NCI-H446 treated with DMSO at 0.1 percent for 48 hours (cell line): ENCODE results near the gene DGKG.

Experiments used
- DNase-seq: peaks from one replicate; lab custom pipeline; 2025; lab: John Stamatoyannopoulos, UW

The DGKG gene

DNA sequence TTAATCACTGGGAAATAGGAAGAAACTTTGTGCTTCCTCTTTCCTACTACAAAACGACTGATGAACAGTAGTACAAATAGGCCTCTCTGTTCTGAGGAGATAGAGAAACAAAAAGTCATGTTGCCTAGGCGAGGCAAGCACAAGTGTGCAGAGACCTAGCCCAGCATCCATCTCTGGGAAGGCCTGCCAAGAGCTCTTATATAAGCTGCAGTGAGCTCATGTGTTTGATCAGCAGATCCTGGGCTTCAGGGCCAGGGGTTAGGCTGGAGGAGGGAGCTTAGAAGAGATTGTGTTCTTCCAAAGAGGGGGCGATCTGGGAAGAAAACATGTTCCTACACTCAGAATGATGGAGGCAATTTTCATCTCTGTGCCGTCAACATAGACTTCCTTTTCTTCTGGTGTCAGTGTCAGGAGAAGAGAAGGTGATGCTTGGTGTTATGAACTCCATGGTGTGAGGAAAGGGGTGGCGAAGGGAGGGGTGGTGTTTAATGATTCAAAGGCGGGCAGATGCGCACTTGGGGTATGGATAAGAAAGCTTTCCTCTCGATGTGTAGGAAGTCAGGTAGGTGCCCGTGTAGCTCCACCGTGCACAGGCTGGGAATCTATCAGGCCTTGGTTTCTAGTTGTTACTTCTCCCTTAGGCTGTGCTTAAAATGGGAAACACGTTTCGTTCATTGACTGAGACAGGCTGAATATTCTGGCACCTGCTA lies 223.6 kb downstream of the DGKG start:
- DNase-seq = no peak

DNA sequence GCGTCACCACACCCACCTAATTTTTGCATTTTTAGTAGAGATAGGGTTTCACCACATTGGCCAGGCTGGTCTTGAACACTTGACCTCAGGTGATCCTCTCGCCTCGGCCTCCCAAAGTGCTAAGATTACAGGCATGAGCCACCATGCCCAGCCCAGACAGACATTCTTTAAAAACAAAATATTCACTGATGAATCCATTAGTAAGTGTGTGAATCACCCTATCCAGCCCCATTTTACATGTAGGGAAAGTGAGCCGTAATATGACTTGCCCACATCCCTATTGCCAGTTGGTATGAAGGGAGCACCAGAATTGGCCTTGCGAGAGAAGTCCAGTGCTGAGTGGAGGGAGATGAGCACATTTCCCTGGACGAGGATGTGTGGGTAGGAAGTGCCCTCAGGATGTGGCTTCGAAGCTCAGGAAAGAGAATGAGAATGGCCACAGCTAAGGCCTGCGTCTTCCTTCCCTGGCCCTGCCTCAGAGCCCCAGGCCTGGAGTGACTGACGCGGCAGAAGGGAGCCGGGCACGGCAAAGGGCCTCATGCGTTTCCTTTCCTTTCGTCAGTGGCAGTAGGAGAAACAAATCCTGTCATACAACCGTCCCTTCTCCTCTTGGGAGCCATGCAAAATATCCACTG lies 224.9 kb downstream of the DGKG start:
- DNase-seq = no peak

DNA sequence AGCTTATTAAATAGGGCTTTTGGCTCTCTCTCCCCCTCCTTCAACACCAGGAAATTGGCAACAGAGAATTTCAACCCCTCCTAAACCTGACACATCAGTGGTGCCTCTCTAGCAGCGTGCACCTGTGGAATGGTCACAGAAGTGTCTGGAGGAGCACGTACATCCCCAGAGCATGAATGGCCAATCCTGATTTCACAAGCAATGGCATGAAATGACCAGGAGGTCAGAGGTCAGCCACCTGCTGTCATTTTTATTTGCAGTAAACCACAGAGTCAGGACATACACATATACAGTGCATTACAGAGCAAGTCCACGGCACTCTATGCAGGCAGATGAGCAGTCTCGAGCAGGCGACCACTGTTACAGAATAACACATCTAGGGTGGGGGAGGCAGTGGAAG lies 228.1 kb downstream of the DGKG start:
- no peak for DNase-seq

DNA sequence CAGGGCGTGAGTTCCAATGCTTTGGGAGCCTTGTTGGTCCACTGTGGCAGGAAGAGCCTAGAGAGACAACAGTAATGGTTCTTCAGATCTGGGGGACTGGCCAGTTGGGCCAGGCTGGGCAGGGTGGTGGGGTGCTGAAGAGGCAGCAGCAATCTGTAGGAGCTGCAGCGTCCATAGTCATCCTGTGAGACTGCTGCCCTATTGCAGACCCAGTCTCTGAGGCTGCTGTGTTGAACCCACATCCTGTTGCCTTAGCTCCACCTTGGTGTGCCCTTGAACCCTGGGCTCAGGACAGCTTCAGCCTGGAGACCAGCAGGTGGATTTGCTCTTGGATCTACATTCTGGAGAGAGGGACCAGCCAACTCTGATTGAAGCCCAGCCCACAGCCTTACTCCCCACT lies 229.5 kb downstream of the DGKG start:
- DNase-seq = no peak

DNA sequence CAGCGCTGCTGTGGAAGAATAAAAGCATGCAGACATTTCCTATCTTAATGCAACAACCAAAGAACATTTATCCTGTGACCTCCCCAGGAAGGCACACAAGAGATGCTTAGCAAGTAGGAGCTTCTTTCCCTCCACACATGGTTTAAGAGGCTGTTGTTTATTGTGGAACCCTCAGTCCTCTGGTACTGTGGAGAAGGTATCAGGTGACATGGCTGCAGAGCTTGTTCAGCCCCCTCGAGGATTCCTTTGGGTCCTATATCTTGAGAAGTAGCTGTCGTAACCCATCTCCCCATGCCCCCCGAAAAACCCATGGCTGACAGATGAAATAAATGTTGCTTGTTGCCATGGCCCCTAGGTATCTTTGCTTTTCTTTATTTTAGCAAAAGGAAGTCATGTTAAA lies 232.8 kb downstream of the DGKG start:
- DNase-seq = no peak

DNA sequence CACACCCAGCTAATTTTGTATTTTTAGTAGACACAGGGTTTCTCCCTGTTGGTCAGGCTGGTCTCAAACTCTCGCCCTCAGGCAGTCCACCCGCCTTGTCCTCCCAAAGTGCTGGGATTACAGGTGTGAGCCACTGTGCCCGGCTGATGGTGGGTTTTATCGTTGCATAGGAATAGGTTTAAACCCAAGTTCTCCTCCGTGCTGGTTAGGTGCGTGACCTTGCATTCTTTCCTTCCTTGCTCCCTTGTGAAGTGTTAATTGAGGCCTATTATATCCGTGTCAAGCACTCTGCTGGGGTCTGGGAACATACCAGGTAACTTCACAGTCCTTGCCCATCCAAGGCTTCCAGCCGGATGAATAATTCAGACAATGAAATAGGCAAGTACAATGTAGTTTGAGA lies 233.9 kb downstream of the DGKG start:
- no peak for DNase-seq

DNA sequence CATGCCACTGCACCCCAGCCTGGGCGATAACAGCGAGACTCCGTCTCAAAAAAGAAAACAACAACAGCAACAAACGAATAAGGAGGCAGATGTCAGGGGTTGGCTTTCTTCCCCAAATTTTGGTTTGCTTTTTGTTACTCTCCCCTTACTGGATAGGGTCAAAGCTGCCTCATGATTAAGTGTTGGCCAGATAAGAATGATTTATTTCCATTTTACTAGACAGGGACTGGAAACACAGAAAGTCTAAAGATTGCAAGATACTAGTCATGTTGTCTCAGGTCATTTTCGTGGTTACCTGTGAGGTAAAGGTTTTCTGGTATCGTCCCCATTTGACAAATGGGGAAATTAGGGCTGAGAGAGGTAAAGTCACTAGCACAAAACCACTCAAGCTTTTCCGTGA lies 234.6 kb downstream of the DGKG start:
- DNase-seq = no peak

DNA sequence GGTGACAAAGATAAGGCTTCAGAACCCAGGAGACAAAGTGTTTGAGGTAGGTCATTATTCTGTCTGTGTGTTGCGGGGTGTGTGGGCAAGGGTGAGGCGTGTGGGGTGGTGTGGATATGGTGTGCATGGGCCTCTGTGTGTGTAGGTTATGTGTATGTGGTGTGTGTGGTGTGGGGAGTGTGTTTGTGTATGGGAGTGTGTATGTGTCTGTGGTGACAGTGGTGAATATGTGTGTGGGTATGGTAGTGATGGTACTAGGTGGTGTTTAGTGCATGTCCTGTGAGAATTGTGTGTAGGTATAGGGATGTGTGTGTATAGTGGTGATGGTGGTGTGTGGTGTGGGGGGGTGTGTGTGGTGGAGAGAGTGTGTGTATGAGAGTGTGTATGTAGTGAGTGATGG lies 236.9 kb downstream of the DGKG start:
- no peak for DNase-seq

DNA sequence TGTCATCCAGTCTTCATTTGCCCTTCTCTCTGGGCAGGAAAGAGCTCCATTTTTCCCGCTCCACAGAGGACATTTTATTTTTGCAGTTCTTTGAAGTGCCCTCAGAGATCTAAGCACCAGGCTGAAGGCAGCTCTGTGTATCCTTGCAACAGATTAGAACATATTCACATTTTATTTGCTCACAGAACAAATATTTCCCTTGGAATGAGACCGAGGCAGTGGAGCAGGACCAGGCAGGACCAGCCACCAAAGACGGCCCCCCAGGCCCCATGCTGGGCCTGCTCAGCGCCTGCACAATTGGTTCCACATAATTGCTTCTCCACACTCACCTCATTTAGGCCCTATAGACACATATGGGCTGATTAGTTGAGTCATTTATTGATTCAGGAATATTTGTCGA lies 237.4 kb downstream of the DGKG start:
- DNase-seq = no peak

DNA sequence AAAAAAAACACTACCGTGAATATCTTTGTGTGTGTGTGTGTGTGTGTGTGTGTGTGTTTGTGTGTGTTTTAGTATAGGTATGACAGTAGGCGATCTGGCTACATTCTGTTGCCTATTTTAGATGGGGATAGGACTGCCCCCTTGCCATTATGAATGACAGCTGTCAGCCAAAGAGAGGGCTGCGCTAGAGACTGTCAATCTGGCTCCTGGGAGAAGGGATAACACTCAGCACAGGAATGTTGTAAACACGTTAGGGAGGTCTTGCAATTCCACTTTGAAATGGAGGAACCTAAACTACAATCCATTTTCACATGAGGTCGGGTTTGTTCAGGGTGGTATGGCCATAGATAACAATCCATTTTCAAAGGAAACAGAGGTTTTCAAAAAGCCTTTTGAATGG lies 239.0 kb downstream of the DGKG start:
- no peak for DNase-seq

DNA sequence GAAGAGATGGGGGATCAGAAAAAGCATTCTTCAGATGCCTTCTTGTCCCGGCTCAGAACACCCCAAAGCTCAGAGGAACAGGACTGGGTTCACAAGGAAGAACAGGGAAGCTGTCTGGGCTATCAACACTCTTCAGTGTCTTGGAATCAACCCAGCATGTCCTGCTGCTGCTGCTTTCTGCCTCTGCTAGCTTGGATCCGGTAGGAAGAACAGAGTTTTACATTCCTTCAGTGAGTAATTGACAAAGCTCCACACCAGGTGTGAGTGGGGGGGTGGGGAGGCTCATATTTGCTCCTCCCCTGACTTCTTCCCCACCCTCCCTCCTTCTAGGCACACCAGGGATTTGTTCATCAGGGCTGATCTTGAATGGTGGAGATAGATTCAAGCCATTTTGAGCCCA lies 240.1 kb downstream of the DGKG start:
- DNase-seq = no peak

DNA sequence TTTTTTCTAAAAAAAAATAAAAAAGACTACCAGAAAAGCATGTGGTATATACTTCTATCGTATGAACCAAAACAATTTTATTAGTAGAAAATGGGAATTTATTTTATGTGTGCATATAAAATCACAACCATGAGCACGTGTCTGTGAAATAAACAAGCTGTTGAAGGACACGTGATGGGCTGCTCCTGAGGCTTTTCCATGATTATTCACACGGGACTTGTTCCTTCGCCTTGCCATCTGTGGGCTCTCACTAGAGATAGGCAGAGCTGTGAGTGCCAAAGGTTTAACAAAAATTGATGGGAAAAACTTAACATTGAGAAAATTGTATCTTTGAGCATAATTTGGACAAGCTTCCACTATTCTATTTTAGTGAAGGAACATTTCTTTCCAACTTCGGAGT lies 240.8 kb downstream of the DGKG start:
- DNase-seq = no peak

DNA sequence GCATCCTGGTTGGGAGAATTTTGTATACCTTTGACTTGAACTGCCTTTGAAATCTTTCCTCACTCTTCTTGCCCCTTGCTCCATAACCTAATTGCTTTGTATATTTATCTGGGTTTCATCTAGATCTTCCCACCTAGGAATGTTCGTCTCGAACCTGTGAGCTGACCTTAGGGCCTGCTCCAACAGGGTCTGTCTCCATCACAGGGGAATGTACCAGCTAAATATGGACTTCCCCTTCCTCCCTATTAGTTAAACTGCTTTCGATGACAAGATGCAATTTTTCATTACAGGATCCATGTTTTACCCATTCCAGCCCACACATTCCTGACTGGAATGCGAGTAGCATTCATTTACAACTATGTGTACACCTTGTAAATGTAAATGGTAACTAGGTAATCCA lies 242.5 kb downstream of the DGKG start:
- DNase-seq = no peak

DNA sequence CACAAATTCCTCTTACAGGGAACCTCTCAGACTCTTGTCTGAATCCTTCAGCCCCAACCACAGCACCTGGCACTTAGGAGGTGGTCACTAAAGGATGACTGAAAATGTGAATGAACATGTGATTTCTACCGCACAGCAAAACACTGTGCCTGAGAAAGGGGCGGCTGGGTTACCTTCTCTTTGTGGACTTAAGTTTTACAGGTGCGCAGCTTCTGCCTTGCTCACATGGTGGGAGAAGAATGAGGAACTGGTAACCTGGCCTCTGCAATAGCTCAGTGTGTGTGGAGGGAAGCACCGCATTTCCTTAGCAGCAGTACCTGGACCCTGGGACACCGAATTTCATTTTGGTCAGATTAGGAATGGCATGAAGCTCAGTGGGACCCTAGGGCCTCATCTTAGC lies 243.3 kb downstream of the DGKG start:
- no peak for DNase-seq

DNA sequence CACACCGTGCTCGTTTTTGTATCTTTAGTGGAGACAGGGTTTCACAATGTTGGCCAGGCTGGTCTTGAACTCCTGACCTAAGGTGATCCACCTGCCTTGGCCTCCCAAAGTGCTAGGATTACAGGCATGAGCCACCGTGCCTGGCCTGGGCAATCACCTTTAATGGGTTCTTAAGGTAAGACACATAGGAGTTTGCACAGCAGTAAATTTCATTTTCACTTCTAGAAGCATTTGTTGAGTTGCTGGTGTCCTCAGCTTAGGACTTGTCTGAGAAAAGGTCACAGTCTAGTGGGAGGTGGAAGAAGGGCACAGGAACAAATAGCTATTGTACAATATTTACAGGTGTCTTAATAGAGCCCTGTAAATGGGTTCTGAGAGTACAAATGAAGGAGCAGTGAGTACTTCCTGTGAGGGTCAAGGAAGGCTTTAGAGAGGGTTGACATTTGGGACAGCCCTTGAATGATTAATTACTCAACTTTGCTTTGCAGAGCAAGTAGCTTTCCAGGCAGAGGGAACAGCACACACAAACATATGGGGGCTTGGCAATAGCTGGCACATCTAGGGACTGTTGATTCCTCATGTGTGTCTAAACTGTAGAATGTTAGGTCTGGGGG lies 244.4 kb downstream of the DGKG start:
- DNase-seq = no peak

DNA sequence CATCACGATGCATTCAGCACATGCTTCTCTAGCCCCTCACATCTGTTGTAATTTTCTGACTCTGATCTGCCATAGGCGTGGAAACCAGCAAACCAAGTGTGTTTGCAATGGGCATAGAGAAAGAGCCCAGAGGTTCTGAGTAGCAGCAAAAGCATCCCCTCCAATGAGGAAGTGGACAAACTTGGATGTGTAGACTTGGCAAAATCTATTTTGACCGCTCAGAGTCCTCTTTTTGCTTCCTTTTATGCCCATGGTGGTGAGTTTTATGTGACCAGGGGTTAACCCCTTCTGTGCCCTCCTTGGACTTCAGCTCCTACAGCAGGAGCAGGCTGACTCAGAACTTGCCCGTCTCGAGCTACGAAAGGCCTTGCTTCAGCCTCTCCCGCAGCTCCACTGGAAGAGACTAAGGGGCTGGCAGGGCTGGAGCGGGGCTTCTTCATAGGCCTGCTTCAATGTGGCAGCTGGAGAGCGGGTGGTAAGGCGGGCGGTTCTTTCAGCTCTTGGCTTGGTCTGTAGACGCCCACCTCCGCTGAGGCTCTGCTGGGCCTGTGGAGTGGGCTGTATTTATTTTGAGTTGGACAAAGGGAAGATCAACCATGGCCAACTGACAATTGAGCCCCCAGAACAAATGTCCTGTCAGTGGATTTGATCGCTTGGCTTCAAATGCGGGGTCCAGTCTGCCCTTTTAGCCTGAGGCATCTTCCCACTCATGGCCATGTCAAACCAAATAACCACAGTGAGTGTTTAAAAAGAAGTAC lies 246.6 kb downstream of the DGKG start:
- DNase-seq = no peak

DNA sequence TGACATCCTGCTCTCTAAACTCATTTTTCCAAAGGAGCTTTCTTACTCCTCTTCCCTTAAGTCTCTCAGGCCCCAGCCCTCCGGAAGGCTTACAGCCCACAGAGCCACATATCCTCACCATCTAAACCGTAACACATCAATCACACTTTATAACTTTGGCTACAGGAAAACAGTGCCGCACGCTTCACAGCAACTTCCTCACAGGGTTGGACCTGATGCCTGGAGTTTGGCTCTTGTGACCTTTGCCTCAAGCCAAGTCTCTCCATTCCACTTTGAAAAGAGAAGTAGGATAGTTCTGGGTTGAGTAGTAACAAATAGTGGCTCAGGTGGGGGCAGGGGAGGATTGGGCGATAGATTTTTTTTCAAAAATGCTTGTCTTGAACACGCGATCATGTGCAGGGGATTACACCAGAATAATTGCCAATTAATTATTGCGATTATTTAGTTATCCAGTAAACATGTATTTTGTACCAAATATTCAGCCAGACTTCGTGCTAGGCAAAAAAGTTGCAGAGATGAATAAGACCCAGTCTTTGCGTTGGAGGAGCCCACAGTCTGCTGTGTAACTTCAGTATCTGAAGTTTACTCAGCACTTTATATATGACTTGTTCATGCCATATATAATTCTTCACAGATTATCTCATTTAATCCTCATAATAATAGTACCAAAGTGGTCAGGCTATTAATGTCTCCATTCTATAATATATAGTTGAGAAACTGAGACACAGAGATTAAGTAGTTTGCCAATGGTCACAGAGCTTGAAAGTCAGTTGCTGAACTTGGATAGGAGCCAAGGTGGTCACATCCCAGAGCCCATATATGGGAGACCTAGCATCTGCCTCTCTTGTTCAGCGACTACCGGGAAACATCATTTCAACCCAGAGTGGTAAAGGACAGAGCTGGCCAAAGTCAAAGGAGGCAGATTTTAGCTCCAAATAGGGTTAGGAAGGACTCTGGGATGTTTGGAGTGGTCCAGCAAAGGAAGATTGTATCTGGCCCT lies 250.8 kb downstream of the DGKG start:
- no peak for DNase-seq

DNA sequence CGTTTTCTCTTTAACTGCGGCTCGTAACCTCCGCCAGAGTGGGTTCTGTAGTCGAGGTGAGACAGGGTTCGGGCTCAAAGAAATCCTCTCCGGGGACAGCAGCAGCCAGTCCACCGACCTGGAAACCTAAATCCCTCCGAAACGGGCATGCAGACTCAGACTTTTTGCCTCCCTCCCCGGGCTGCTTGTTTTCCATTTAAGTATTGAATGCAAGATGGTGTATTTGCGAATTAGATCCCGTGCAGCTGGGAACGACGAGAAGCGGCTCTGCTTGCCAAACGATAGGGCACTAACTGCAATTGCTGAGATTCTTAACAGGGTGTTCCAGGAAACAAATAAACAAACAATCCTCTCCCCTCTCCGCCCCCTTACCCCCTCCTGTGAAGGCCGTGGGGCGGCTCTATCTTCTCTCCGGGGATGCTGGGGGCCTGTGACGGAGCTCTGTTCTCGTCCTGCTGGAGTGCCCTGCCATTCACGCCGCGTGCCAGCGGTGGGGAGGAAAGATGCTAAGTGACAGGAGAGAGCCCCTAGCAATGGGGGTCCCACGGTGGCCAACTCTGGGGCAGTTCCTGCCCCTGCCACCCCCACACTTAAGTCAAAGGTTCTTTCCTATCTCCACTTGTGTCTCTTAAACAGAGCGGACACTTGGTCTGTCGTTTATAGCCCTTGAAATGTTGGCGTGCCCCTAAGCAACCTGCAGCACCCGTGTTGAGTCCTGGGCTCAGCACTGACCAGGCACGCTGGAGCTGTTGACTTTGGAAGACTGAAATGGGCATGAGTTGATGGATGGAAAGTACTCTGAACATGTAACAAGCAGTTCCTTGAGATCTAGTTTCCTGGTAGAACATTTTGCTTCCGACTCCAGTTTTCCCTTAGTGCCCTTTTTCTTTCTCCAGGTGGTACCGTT lies 251.9 kb downstream of the DGKG start:
- no peak for DNase-seq

DNA sequence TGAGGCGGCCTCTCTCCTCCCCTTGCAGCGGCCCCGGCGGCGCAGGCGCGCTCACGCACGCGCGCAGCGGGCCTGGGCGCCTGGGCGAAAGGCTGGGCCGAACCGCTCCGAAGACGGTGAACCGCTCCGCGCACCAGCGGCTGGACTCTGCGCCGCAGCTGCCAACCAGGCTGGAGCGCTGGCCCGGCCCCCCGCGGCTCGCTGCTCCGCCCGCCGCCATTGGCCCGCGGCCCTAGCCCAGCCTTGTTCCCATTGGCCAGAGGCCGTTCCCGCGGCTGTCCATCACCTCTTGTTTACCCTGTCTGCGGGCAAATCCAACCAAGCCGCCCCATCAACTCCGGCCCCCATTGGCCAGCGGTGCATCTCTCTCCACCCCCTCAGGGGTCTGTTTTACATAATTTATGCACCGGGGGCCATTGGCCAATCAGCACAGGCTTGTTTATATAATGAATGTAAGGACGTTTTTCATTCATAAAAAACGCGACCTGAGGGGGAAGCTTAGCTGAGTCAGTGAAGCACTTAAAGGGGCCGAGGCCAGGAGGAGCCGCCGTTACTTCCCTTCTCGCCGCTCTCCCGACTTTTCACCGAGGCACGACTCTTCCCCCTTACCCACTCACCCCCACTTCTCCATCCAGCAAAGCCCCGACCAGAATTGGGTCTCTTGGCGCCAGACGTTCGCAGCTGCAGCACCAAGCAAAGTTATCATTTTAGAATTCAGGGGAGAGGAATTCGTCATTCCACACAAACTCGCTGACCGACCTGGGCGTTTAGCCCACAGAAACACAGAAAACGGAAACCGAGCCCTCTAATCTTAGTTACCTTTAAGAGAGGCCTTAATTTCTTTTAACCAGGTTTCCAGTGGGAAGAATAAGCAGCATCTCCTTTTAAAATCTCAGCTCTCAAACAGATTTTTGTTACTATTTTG lies 252.8 kb downstream of the DGKG start, which contains the start of gene ETV5:
Gene ETV5, minus strand, starts transcription at position 149 of the 925 bp plus-strand sequence. CDS start 3,221 bp downstream, outside the sequence.
- peak; percentile 100 for DNase-seq
